ENCODE data around the gene ATXN1.

ATXN1 gene

DNA sequence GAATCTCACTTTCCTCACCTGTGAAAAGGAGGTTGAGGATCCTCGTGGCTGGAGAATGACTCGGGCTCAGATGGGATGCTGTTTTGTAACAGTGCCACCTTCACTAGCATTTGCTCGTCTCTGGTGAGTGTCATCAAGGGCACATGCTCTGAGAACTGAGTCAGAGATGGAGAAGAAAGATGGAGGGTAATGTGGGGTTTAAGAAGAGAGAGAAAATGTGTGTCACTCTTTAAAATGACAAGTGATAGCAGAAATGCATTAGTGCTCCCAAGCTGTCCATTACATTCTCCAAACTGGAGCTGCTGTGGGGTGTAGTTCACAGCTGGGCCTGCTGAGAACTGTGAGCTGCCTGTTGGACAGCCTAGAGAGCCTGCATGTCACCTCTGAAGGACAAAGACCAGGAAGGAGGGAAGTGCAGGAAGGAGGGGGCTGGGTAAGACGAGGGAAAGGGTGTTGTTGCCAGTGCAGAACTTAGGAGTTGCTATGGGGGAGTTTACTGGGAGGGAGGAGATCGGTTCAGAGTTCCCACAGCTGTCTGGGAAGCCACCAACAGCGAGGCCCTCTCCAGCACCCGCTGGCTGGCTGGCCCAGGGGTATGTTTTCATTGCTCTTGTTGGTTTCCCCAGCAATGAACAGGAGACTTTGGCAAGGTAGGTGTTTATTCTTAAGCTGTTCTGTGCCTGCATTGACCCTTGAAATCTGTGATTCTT is 503.1 kb downstream of the ATXN1 start:
- no peak for DNase-seq

DNA sequence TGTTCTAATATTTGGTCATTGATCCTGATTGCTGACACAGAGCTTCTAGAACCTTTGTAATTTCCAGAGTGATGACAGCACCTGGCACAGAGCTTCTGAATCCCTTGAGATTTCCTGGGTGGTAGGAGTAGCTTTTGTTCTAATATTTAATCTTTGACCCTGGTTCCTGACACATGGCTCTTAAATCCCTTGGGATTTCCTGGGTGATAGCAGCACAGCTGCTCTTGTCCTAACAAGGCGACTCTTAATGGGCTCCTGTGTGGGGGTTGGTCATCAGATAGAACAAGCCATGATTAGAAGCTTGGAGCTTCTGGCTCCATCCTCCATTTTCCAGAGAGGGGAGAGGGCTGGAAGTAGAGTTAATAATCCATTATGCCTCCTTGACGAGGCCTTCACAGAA is 504.5 kb downstream of the ATXN1 start:
- no peak for DNase-seq

DNA sequence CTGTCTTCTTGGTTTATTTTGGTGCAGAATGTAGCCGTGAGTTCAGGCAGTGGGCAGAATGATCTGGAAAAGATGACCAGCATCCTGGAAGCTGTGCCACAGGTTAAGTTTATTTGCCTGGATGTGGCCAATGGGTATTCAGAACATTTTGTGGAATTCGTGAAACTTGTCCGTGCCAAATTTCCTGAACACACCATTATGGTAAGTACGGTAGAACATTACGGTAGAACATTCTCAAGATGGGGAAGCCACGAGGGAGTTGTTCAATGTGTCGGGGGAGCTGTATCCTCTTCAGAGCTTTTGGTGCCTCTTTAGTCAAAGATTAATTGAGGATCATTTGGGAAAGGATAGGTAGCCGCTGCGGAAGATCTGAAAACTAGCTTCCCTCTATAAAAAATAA is 506.7 kb downstream of the ATXN1 start:
- DNase-seq: no peak

DNA sequence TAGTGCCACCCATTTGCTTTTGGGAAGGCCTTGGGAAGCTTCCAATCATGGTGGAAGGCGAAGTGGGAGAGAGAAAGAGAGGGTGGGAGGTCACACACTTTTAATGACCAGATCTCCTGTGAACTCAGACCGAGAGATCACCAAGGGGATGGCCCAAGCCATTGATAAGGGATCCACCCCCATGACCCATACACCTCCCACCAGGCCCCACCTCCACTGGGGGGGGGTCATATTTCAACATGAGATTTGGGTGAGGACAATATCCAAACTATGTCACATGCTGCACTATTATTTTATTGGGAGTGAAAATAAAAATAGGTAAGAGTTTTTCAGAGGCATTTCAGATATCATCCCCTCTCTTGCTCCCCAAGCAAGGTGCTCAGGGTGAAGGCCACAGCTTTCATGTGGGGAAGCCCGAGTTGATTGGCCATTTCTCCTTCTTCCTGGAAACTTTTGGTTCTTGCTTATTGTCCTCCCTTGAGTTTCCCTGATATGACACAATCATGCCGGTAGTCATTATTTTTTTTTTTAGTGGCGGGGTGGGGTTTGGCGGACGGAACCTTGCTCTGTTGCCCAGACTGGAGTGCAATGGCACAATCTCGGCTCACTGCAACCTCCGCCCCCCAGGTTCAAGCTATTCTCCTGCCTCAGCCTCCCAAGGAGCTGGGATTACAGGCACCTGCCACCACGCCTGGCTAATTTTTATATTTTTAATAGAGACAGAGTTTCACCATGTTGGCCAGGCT is 507.7 kb downstream of the ATXN1 start:
- DNase-seq: no peak

DNA sequence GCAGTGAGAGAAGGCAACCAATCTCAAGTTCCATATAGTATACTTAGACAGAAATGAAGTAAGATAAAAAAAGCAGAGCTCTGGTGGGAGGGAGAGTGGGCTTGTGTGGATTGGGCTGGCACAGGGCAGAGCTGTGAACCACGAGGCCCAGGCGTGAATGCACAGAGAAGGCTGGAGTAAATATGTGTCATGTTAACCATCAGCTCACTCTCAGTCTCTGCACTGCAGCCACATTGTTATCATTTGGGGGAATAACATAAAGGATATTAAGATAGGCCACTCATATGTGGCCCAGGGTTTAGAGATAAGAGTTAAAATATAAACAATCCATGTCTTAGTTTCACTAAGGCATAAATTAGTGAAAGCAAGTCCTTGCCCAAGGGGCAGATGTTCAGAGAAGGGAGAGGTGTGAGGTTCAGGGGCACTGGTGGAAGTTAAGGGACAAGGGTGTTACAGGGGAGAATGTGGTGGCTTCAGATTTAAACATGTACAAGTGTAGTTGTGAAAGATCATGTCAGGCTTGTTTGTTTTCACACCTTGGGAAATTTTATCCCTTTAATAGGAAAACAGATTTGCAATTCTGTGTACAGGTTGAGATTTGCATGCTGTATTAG is 508.5 kb downstream of the ATXN1 start:
- no peak for DNase-seq

DNA sequence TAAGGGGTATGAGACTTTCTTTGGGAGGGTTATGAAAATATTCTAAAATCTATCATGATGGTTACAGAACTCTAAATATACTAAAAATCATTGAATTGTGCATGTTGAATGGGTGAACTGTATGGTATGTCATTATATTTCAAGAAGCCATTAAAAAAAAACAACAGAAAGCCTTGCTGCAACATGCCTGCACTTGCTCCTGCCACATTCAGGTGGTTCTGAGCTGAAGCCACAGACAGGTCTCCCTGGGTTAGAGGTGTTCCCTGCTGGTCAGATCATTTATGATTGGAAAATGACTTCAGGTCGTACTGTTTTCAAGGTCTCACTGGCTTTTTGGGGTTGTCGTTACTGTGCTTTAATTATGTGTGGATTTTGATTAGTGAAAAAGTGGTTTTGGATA is 509.6 kb downstream of the ATXN1 start:
- no peak for DNase-seq

DNA sequence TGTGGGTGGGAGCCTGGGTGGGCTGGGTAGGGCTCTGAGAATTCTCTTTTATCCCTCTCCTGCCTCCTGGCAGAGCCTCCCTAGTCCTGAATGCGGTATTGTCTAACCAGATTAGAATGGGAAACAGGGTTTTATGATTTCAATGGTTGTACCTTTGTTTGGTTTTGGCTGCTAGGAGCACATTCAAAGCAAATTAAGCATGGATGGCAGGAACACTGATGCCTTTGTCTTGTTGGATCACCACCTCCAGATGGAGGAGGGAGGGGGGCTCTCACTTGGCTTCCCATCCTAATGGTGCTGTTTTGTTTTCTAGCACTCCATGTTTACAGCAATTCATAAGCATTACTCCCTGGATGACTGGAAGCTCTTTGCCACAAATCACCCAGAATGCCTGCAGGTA is 511.3 kb downstream of the ATXN1 start:
- no peak for DNase-seq

Data from stimulated activated CD4-positive, alpha-beta T cell treated with anti-CD3 and anti-CD28 coated beads, Interleukin-2, amount 100 ng/mL, for 48 hours (primary cell).